ENCODE data around the gene KIF25. TPM values are rescaled to one million over a fixed set of nuclear protein-coding genes. Genes with fewer than 3 reads are reported as not detected.

The KIF25 gene
- total RNA-seq, 1 donor from 2014 or later, result not detected

DNA sequence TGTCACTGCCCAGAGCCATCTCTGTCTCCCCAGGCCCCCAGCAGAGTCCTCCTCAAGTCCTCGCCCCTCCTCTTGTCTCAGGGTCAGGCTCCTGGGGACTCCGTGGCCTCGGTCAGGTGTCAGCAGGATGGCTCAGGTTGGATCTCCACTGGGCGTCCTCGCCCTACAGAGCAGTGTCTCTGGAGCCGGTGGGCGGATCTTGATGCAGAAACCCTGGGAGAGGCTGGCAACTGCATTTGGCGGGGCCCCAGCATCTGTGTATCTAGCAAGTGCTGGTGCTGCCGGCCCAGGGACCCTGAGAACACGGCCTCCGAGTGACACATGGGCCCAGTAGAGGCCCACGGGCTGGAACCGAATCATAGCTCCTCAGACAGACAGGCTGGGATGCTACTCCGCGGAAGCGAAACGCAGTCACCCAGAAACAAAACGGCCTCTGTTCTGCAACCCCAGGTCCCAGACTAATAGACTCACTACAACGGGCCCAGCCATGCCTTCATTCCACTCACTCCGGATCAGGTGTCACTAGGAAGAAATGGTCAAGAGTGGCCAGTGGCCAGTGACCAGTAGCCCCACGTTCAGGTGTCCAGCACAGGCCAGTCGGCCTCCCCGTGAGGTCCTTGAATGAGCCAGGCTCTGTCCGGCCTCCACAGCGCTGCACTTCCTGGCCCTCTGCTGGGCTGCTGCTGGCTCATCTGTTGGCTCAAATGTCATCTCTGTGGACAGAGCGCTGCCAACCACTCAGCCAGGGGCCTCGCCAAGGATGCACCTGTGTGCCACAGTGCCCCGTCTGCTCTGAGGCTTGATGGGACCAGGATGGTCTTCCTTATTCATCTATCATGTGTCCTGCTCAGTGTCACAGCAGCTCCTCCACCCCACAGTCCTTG lies 94.2 kb downstream of the KIF25 start:
- DNase-seq, result no peak

DNA sequence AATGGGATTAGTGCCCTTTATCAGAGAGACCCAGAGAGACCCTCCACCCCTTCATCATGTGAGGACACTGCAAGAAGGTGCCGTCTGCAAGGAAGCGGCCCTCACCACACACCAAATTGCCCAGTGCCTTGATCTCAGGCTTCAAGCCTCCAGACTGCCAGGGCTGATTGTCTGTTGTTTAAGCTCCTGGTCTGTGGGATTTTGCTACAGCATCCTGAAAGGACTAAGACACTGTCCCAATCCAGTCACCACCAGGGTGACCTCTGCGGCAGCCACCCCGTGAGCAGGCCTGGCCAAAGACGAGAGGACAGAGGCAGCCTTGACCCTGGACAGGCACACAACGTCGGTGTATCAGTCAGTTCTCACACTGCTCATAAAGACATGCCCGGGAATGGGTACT lies 95.1 kb downstream of the KIF25 start:
- DNase-seq, result no peak

DNA sequence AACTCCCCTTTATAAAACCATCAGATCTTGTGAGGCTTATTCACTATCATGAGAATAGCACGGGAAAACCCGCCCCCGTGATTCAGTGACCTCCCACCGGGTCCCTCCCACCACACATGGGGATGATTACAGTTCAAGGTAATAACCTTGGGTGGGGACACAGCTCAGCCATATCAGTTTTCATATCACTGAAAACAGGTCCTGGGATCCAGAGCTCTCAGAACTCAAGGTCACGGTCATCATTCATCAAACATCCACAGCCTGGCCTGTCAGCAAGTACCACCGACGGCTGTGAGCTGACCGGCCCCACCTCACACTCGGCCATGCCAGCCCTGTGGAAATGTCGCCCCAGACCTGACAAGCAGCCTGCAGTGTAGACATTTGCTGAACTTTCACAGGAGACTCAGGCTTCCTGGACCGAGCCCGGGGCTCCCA lies 95.6 kb downstream of the KIF25 start:
- no peak for DNase-seq

DNA sequence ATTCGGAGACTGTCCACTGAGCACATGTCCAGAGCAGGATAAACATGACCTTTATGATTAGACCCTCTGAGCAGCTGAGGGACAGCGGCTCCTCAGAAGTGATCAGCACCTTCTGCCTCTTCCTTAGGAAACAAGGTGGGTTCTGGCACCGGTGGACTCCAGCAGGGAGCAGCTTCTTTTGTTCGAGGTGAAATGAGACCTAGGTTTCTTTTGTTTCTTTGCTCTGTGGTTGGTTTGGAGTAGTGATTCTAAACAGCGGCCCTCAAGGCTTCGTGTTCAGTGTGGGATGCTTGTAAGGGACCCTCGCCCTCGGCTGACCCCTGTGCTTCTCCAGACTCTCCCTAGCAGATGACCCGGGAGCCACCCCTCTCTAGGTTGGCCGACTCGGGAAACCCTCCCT lies 96.2 kb downstream of the KIF25 start:
- no peak for DNase-seq

Other genes starting within 250 kb of the KIF25 start
- gene AFDN, start 170.8 kb upstream of the KIF25 start, total RNA-seq, result 166 and 169 TPM in 2 replicates
- gene FRMD1, start 81.5 kb downstream of the KIF25 start, total RNA-seq, result not detected in 2 replicates